H9 (cell line): ENCODE results near the gene SP5. TPM values are rescaled to one million over a fixed set of nuclear protein-coding genes. Genes with fewer than 3 reads are reported as not detected.

ENCODE experiments used
- DNase-seq: peaks from one replicate; pipeline ENCODE4 v3.0.0-alpha.2; 2017
- H2AFZ ChIP-seq: one replicate; pipeline ENCODE4 v1.6.1; 2013; ENCODE audit warnings: mild to moderate bottlenecking, low read length, control low read depth, moderate library complexity
- H2AK5ac ChIP-seq: 2 replicates; pipeline ENCODE4 v1.6.1; 2013; ENCODE audit warnings: low read length, control low read depth, mixed read lengths; ENCODE audit not compliant: insufficient read length
- H2BK120ac ChIP-seq: one replicate; pipeline ENCODE4 v1.6.1; 2013; ENCODE audit warnings: low read depth, mild to moderate bottlenecking, low read length, control low read depth, inconsistent platforms; ENCODE audit not compliant: poor library complexity, severe bottlenecking
- H2BK12ac ChIP-seq: 2 replicates; pipeline ENCODE4 v1.6.1; 2013; ENCODE audit warnings: low read length, control low read depth, mixed read lengths, low read depth; ENCODE audit not compliant: insufficient read length
- H2BK15ac ChIP-seq: 2 replicates; pipeline ENCODE4 v1.6.1; 2013; ENCODE audit warnings: low read depth, low read length, control low read depth
- H2BK20ac ChIP-seq: one replicate; pipeline ENCODE4 v1.6.1; 2013; ENCODE audit warnings: low read depth, mild to moderate bottlenecking, low read length, control low read depth, inconsistent platforms; ENCODE audit not compliant: poor library complexity, severe bottlenecking
- H2BK5ac ChIP-seq: 2 replicates; pipeline ENCODE4 v1.6.1; 2013; ENCODE audit warnings: low read length, control low read depth, mixed read lengths; ENCODE audit not compliant: insufficient read length
- H3K14ac ChIP-seq: 2 replicates; pipeline ENCODE4 v1.6.1; 2013; ENCODE audit warnings: low read length, control low read depth; ENCODE audit not compliant: insufficient read depth
- H3K18ac ChIP-seq: 2 replicates; pipeline ENCODE4 v1.6.1; 2013; ENCODE audit warnings: low read depth, mild to moderate bottlenecking, mixed read lengths, low read length, control low read depth; ENCODE audit not compliant: insufficient read length
- H3K23ac ChIP-seq: 2 replicates; pipeline ENCODE4 v1.6.1; 2013; ENCODE audit warnings: low read length, control low read depth, mixed read lengths, low read depth; ENCODE audit not compliant: insufficient read length
- H3K23me2 ChIP-seq: 2 replicates; pipeline ENCODE4 v1.6.1; 2013; ENCODE audit warnings: low read depth, mild to moderate bottlenecking, mixed read lengths, low read length, control low read depth; ENCODE audit not compliant: insufficient read length, poor library complexity, severe bottlenecking
- H3K27ac ChIP-seq: 2 replicates; pipeline ENCODE4 v1.5.1; 2013; ENCODE audit warnings: low read length, control low read depth, mixed read lengths, low read depth; ENCODE audit not compliant: insufficient read length
- H3K27me3 ChIP-seq: 2 replicates; pipeline ENCODE4 v1.6.1; 2013; ENCODE audit warnings: low read length, control low read depth, inconsistent platforms; ENCODE audit not compliant: insufficient read depth
- H3K4ac ChIP-seq: 2 replicates; pipeline ENCODE4 v1.6.1; 2013; ENCODE audit warnings: low read depth, mild to moderate bottlenecking, control low read depth, inconsistent platforms, low read length, moderate library complexity
- H3K4me1 ChIP-seq: 2 replicates; pipeline ENCODE4 v1.6.1; 2013; ENCODE audit warnings: low read length, control low read depth, inconsistent platforms; ENCODE audit not compliant: insufficient read depth
- H3K4me2 ChIP-seq: 2 replicates; pipeline ENCODE4 v1.6.1; 2013; ENCODE audit warnings: low read length, control low read depth, mixed read lengths; ENCODE audit not compliant: insufficient read length, insufficient read depth
- H3K56ac ChIP-seq: 2 replicates; pipeline ENCODE4 v1.6.1; 2013; ENCODE audit warnings: low read depth, mild to moderate bottlenecking, mixed read lengths, low read length, control low read depth; ENCODE audit not compliant: insufficient read length
- H3K79me1 ChIP-seq: 2 replicates; pipeline ENCODE4 v1.6.1; 2013; ENCODE audit warnings: low read depth, mild to moderate bottlenecking, moderate library complexity, low read length, control low read depth, inconsistent platforms; ENCODE audit not compliant: insufficient read depth, poor library complexity, severe bottlenecking
- H3K79me2 ChIP-seq: 2 replicates; pipeline ENCODE4 v1.6.1; 2013; ENCODE audit warnings: low read length, control low read depth, inconsistent platforms; ENCODE audit not compliant: insufficient read depth
- H3K9ac ChIP-seq: 2 replicates; pipeline ENCODE4 v1.6.1; 2013; ENCODE audit warnings: low read length, control low read depth, mixed read lengths; ENCODE audit not compliant: insufficient read length; ENCODE audit errors: extremely low read depth
- H3K9me3 ChIP-seq: one replicate; pipeline ENCODE4 v1.6.1; 2013; ENCODE audit warnings: low read depth, low read length, inconsistent platforms; ENCODE audit not compliant: control insufficient read depth
- H3T11ph ChIP-seq: one replicate; pipeline ENCODE4 v1.6.1; 2013; ENCODE audit warnings: mild to moderate bottlenecking, low read length, control low read depth, inconsistent platforms
- H4K20me1 ChIP-seq: one replicate; pipeline ENCODE4 v1.6.1; 2013; ENCODE audit not compliant: control insufficient read depth, insufficient read length, insufficient read depth
- H4K5ac ChIP-seq: 2 replicates; pipeline ENCODE4 v1.6.1; 2013; ENCODE audit warnings: low read depth, mild to moderate bottlenecking, mixed read lengths, low read length, control low read depth; ENCODE audit not compliant: insufficient read length
- H4K8ac ChIP-seq: replicated peaks from 2 replicates; pipeline ENCODE4 v1.6.1; 2013; ENCODE audit warnings: low read length, control low read depth, mixed read lengths, low read depth; ENCODE audit not compliant: insufficient read length
- H4K91ac ChIP-seq: 2 replicates; pipeline ENCODE4 v1.6.1; 2013; ENCODE audit warnings: low read depth, mild to moderate bottlenecking, moderate library complexity, mixed read lengths, low read length, control low read depth; ENCODE audit not compliant: insufficient read length
- H3K27ac Mint-ChIP-seq, 3 experiments: 2 replicates in 2 of 3; 3 replicates in 1 of 3; pipeline ENCODE4 v1.8.0; 2020 to 2021; ENCODE audit warnings: mixed read lengths in 3 of 3, mild to moderate bottlenecking in 1 of 3, moderate library complexity in 1 of 3
- H3K27me3 Mint-ChIP-seq: 2 replicates; pipeline ENCODE4 v1.8.0; 2021; ENCODE audit warnings: low read depth, mild to moderate bottlenecking, moderate library complexity, mixed read lengths
- H3K36me3 Mint-ChIP-seq, 3 experiments: 2 replicates in 2 of 3; 3 replicates in 1 of 3; pipeline ENCODE4 v1.8.0; 2020 to 2021; ENCODE audit warnings: low read depth in 3 of 3, mixed read lengths in 3 of 3; ENCODE audit not compliant: insufficient read depth in 1 of 3
- H3K4me1 Mint-ChIP-seq, 2 experiments: 2 replicates each; pipeline ENCODE4 v1.8.0; 2020; ENCODE audit warnings: mixed read lengths in 2 of 2
- H3K4me3 Mint-ChIP-seq, 2 experiments: 2 replicates in 1 of 2; 3 replicates in 1 of 2; pipeline ENCODE4 v1.8.0; 2020 to 2021; ENCODE audit warnings: mild to moderate bottlenecking in 2 of 2, mixed read lengths in 2 of 2, moderate library complexity in 1 of 2
- H3K9me3 Mint-ChIP-seq, 2 experiments: 2 replicates in 1 of 2; 3 replicates in 1 of 2; pipeline ENCODE4 v1.8.0; 2020; ENCODE audit warnings: mild to moderate bottlenecking in 2 of 2, mixed read lengths in 2 of 2, moderate library complexity in 1 of 2
- WGBS: extraction: QIAGEN DNeasy Blood & Tissue Kit; methylation state at CpG from one replicate; pipeline ENCODE4 v1.1.7; 2013; ENCODE audit warnings: missing lambda C conversion rate, low lambda C conversion rate, mixed read lengths; ENCODE audit not compliant: insufficient read length; ENCODE audit errors: extremely low coverage; 5-methylcytosine and 5-hydroxymethylcytosine counted together
- total RNA-seq: library from RNA; stranded (reverse); gene quantifications from 2 replicates; pipeline ENCODE4 v1.2.1, GENCODE V29; 2021
- TF ChIP-seq, protein P1 (sequence below): fragments of 200-600 bp; sonication (generic); conservative IDR thresholded peaks from 3 replicates; pipeline ENCODE4 v1.8.0; 2021; ENCODE audit warnings: antibody characterized with exemption, mild to moderate bottlenecking

SP5 gene
- total RNA-seq, 1 experiment from 2014 or later = 1.7 TPM

DNA sequence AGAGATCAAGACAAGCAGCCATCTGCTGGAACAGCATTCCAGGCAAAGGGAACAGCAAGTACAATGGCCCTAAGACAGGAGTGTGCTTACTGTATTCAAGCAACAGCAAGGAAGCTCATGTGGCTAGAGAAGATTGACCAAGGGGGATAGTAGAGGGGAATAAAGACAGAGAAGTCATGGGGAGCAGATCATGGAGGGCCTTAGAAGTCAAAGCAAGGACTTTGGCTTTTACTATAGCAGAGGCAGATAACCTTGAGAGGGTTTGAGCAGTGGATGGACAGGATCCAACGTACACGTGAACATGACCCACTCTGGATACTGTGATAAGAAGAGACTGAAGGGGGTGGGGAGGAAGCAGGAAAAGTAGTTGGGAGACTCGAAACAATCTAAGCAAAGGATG, 26.9 kb downstream of the SP5 start:
- Histone ChIP-seq H2BK12ac (no peak overlapping the region), H3K9me3 (no peaks in the 10 kb centered on the region), H3K18ac (no peak overlapping the region), H3K27ac (no peak overlapping the region), H3K79me1 (no peaks in the 10 kb centered on the region), H4K5ac (no peak overlapping the region), H3K23me2 (no peaks in the 10 kb centered on the region), H2AFZ (no peak overlapping the region), H3K27me3 (no peaks in the 10 kb centered on the region), H2AK5ac (no peak overlapping the region), H4K20me1 (no peaks in the 10 kb centered on the region), H4K91ac (no peak overlapping the region), H2BK15ac (no peak overlapping the region), H3K4me2 (no peak overlapping the region), H3K79me2 (no peaks in the 10 kb centered on the region), H3K23ac (no peak overlapping the region), H3K4ac (no peak overlapping the region), H3K9ac (no peak overlapping the region), H2BK5ac (no peak overlapping the region), H2BK120ac (no peak overlapping the region), H2BK20ac (no peak overlapping the region), H3T11ph (no peak overlapping the region), H4K8ac (no peak overlapping the region), H3K4me1 (no peaks in the 10 kb centered on the region), H3K56ac (no peak overlapping the region), H3K14ac (no peak overlapping the region)
- no peaks in the 10 kb centered on the region; a peak in 1 of 5 replicates for H3K9me3 Mint-ChIP-seq
- TF ChIP-seq, protein P1, sequence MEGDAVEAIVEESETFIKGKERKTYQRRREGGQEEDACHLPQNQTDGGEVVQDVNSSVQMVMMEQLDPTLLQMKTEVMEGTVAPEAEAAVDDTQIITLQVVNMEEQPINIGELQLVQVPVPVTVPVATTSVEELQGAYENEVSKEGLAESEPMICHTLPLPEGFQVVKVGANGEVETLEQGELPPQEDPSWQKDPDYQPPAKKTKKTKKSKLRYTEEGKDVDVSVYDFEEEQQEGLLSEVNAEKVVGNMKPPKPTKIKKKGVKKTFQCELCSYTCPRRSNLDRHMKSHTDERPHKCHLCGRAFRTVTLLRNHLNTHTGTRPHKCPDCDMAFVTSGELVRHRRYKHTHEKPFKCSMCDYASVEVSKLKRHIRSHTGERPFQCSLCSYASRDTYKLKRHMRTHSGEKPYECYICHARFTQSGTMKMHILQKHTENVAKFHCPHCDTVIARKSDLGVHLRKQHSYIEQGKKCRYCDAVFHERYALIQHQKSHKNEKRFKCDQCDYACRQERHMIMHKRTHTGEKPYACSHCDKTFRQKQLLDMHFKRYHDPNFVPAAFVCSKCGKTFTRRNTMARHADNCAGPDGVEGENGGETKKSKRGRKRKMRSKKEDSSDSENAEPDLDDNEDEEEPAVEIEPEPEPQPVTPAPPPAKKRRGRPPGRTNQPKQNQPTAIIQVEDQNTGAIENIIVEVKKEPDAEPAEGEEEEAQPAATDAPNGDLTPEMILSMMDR = no peak
- H3K36me3 Mint-ChIP-seq = no peaks in the 10 kb centered on the region
- no CpG with 5 or more reads among the region's 3 CpGs for WGBS
- H3K4me3 Mint-ChIP-seq = no peak overlapping the region
- peaks cover 2% of the 10 kb centered on the region; the same call in 1 of the 2 replicates for H3K27me3 Mint-ChIP-seq
- peaks cover 6 to 7% of the 10 kb centered on the region in 2 experiments for H3K4me1 Mint-ChIP-seq
- no peak overlapping the region for H3K27ac Mint-ChIP-seq
- DNase-seq = no peak
